ENCODE measurements around the gene ITIH1. TPM values are rescaled to one million over a fixed set of nuclear protein-coding genes. Genes with fewer than 3 reads are reported as not detected.

Gene ITIH1
- total and polyA plus RNA-seq, 2 of the 4 experiments (the other 2 are of a cell fraction): not detected

- no peak overlapping the region for H4K91ac ChIP-seq (ENCODE audit: insufficient read depth, low read depth, low read length)
- 87% methylated on average over 3 of the region's 23 CpGs; no CpG with 5 or more reads in 1 of the 2 experiments for WGBS, 2 experiments (ENCODE audit: extremely low coverage in 2 of 2, insufficient read length in 1 of 2)
- H3K56ac ChIP-seq (ENCODE audit: extremely low read depth, insufficient read depth, low read length): no peak overlapping the region
- H4K20me1 ChIP-seq (ENCODE audit: insufficient read depth, low read length): no peaks in the 10 kb centered on the region; the same call in 1 of the 2 replicates
- no peak overlapping the region for H2BK120ac ChIP-seq (ENCODE audit: low read depth, low read length)
- H3K4ac ChIP-seq (ENCODE audit: low read depth, low read length): no peak overlapping the region
- no peak overlapping the region for H3K27ac ChIP-seq (ENCODE audit: insufficient read depth, low read length)
- no peak overlapping the region for H3K4me3 ChIP-seq (ENCODE audit: insufficient read depth, low read depth, low read length)
- H3K18ac ChIP-seq (ENCODE audit: low read depth, low read length): no peak overlapping the region
- H3K79me1 ChIP-seq (ENCODE audit: low read depth in 1 of 2, low read length in 2 of 2): no peaks in the 10 kb centered on the region; a peak in 1 of 4 replicates
- ChIA-PET CTCF (no interaction called here), POLR2A (ENCODE audit: unreplicated experiment) (no interaction called here)
- no peak overlapping the region for H3K14ac ChIP-seq (replicated peaks; ENCODE audit: low read depth, low read length)
- dilution Hi-C loops (cut with HindIII; ENCODE audit: low sequenced_read_pairs, unreplicated experiment) (no loop called here), in situ Hi-C loops (cut with MboI; ENCODE audit: low sequenced_read_pairs) (no loop called here), intact Hi-C loops (cut with micrococcal nuclease) (no loop called here)
- H2AK9ac ChIP-seq (replicated peaks; ENCODE audit: low read depth, low read length, poor library complexity): peak overlapping the region; percentile 29
- no peaks in the 10 kb centered on the region for H3K9me3 ChIP-seq (ENCODE audit: control insufficient read depth, insufficient read depth, low read length)
- peaks cover 13% of the 10 kb centered on the region; the same call in 1 of the 2 replicates for H3K9me1 ChIP-seq (ENCODE audit: insufficient read depth, low read length)
- H4K5ac ChIP-seq (ENCODE audit: low read depth, low read length): no peak overlapping the region
- no peak overlapping the region for H2AK5ac ChIP-seq (ENCODE audit: low read depth, low read length)
- ATAC-seq (ENCODE audit: low read depth) (no peak), DNase-seq (no peak)
- no peak overlapping the region for H2BK20ac ChIP-seq (ENCODE audit: low read depth, low read length)
- no peak overlapping the region for H3K23ac ChIP-seq (ENCODE audit: low read depth, low read length)
- peaks cover 17% of the 10 kb centered on the region; the same call in 1 of the 2 replicates for H3K36me3 ChIP-seq (ENCODE audit: control insufficient read depth, insufficient read depth, low read length)
- H3K4me1 ChIP-seq (ENCODE audit: control insufficient read depth, insufficient read depth, low read length): peaks cover 10% of the 10 kb centered on the region; the same call in 1 of the 2 replicates
- no peak overlapping the region for H2BK15ac ChIP-seq (ENCODE audit: low read depth, low read length)
- no TSS peak for BruUV-seq (replicated peaks)
- H3K9ac ChIP-seq (ENCODE audit: low read depth, low read length): no peak overlapping the region
- H3K4me2 ChIP-seq (ENCODE audit: low read depth, low read length): no peak overlapping the region
- TF ChIP-seq USF2 (IDR thresholded peaks at IDR 0.05; ENCODE audit: low read depth, low read length) (no peak), RCOR1 (IDR thresholded peaks at IDR 0.05; ENCODE audit: insufficient replicate concordance, low read length) (no peak), FOS (IDR thresholded peaks at IDR 0.05; ENCODE audit: low read depth, low read length) (no peak), CTCF (conservative IDR thresholded peaks at IDR 0.05; ENCODE audit: low read depth, low read length) (no peak), RFX5 (IDR thresholded peaks at IDR 0.05; ENCODE audit: low read depth, low read length) (no peak), MXI1 (IDR thresholded peaks at IDR 0.05; ENCODE audit: borderline replicate concordance, low read depth, low read length) (no peak), RAD21 (IDR thresholded peaks at IDR 0.05; ENCODE audit: low read length) (no peak), CHD1 (IDR thresholded peaks at IDR 0.05; ENCODE audit: low read depth, low read length) (no peak), SMC3 (IDR thresholded peaks at IDR 0.05; ENCODE audit: low read depth, low read length) (no peak), ELK1 (IDR thresholded peaks at IDR 0.05; ENCODE audit: borderline replicate concordance, low read depth, low read length) (no peak), MAFK (IDR thresholded peaks at IDR 0.05; ENCODE audit: low read depth, low read length) (no peak)
- H4K8ac ChIP-seq (ENCODE audit: low read depth in 2 of 2, low read length in 2 of 2): no peak overlapping the region
- H2BK5ac ChIP-seq (ENCODE audit: low read depth, low read length, poor library complexity, severe bottlenecking): no peak overlapping the region
- H2AFZ ChIP-seq (replicated peaks; ENCODE audit: low read length, poor library complexity): no peak overlapping the region
- no peaks in the 10 kb centered on the region for H3K27me3 ChIP-seq (ENCODE audit: control insufficient read depth, insufficient read depth, low read length)
Observed at GRCh38 chr3:52839892-52840545, 62.6 kb downstream of the ITIH1 start.

Measured in IMR-90 (cell line).